Mesenteric fat pad (tissue), 1 donor: ENCODE measurements around the gene RNU6-1. TPM values are rescaled to one million over a fixed set of nuclear protein-coding genes. Genes with fewer than 3 reads are reported as not detected.

Experiments used
- DNase-seq: peaks from one replicate; pipeline ENCODE4 v3.0.0-alpha.2; 2020; ENCODE audit warnings: low spot score
- total RNA-seq: library from RNA; stranded (reverse); fragmentation: NEBNext Ultra II Directional; extraction: Animal tissue kit (Norgen Biotek cat#: 25700); gene quantifications from one replicate; pipeline ENCODE4 v1.2.1, GENCODE V29; 2021
- donor health status: DM: yes; HTN: yes; CAD: no.

RNU6-1 gene
- total RNA-seq, 1 donor from 2014 or later: not detected

- no peak for DNase-seq
These were observed 17.1 kb downstream of the RNU6-1 start for GRCh38 chr15:67822537-67823313.

GRCh38 chr15:67821784-67822440 lies 17.9 kb downstream of the RNU6-1 start:
- DNase-seq: no peak

- DNase-seq: no peak
These were observed 18.7 kb downstream of the RNU6-1 start for GRCh38 chr15:67820992-67821783.

- no peak for DNase-seq
These were observed 19.5 kb downstream of the RNU6-1 start for GRCh38 chr15:67820122-67820991.

- DNase-seq: no peak
These were observed 20.2 kb downstream of the RNU6-1 start for GRCh38 chr15:67819636-67820035.

- no peak for DNase-seq
These were observed 21.4 kb downstream of the RNU6-1 start for GRCh38 chr15:67818464-67818863.

- no peak for DNase-seq
These were observed 23.2 kb downstream of the RNU6-1 start for GRCh38 chr15:67816668-67817067.

GRCh38 chr15:67815036-67815592 lies 24.7 kb downstream of the RNU6-1 start:
- peak; percentile 60 for DNase-seq

- DNase-seq: peak; percentile 26
These were observed 26.7 kb downstream of the RNU6-1 start for GRCh38 chr15:67813104-67813634.

GRCh38 chr15:67812241-67812644 lies 27.6 kb downstream of the RNU6-1 start:
- DNase-seq: peak; percentile 84

- peak; percentile 65 for DNase-seq
These were observed 30.0 kb downstream of the RNU6-1 start for GRCh38 chr15:67809866-67810265.

GRCh38 chr15:67809441-67809840 lies 30.4 kb downstream of the RNU6-1 start:
- DNase-seq: peak; percentile 53

- peak; percentile 49 for DNase-seq
These were observed 31.0 kb downstream of the RNU6-1 start for GRCh38 chr15:67808821-67809220.

GRCh38 chr15:67807836-67808235 lies 32.0 kb downstream of the RNU6-1 start:
- peak; percentile 69 for DNase-seq

- DNase-seq: peak; percentile 71
These were observed 32.7 kb downstream of the RNU6-1 start for GRCh38 chr15:67807141-67807540.

- DNase-seq: peak; percentile 67
These were observed 33.3 kb downstream of the RNU6-1 start for GRCh38 chr15:67806536-67806935.

GRCh38 chr15:67805666-67806516 lies 34.0 kb downstream of the RNU6-1 start:
- peak; percentile 76 for DNase-seq

- no peak for DNase-seq
These were observed 34.7 kb downstream of the RNU6-1 start for GRCh38 chr15:67805008-67805665.
